RWPE1 (cell line): ENCODE measurements around the gene OR10H1.

Experiments used
- CTCF ChIA-PET: fragments of 350-600 bp; sonication (Branson Sonifier 250); formaldehyde crosslinking; extraction: SDS; loops from one replicate; lab custom pipeline; 2021; lab: Yijun Ruan, JAX
- POLR2A ChIA-PET: fragments of 400-600 bp; formaldehyde crosslinking; extraction: SDS; loops from one replicate; lab custom pipeline; 2020; ENCODE audit warnings: antibody characterized with exemption; ENCODE audit not compliant: low non-redundant PET; lab: Yijun Ruan, JAX
- DNase-seq: peaks from one replicate; pipeline ENCODE4 v3.0.0; 2012; ENCODE audit warnings: low spot score
- H3K27ac ChIP-seq: fragments of 450-650 bp; 2 replicates; pipeline ENCODE4 v1.5.1; 2017
- CTCF ChIP-seq: fragments of 450-650 bp; conservative IDR thresholded peaks from 2 replicates; pipeline ENCODE4 v1.5.1; 2017; ENCODE audit warnings: low read depth, mild to moderate bottlenecking

The OR10H1 gene

GRCh38 chr19:15815306-15815705 is at the start of gene OR10H1:
Gene OR10H1, minus strand, starts transcription at chr19:15815664. Its CDS starts 7,627 bp downstream, at chr19:15808037.
- peak; percentile 36 for DNase-seq
- CTCF ChIA-PET, result no interaction called here
- TF ChIP-seq CTCF, result no peak
- no peak within 1 kb of the TSS for H3K27ac ChIP-seq
- POLR2A ChIA-PET, result no interaction called here

- CTCF ChIA-PET, result no interaction called here
- TF ChIP-seq CTCF, result no peak
- no peak overlapping the region for H3K27ac ChIP-seq
- DNase-seq, result no peak
- POLR2A ChIA-PET, result interaction anchor here (0.6 kb wide), 1 partner anchor 146 kb away, joined by 15 read pairs; no protein-coding TSS in a partner anchor
These were observed 49.4 kb upstream of the OR10H1 start for GRCh38 chr19:15864824-15865223.

GRCh38 chr19:15863272-15863671 is 47.8 kb upstream of the OR10H1 start:
- peak; percentile 55 for DNase-seq
- no peak overlapping the region for H3K27ac ChIP-seq
- TF ChIP-seq CTCF, result no peak
- POLR2A ChIA-PET, result no interaction called here
- CTCF ChIA-PET, result interaction anchor here (0.6 kb wide), 2 partner anchors 77 to 1217 kb away, joined by 3 to 5 read pairs; no protein-coding TSS in a partner anchor

GRCh38 chr19:15862444-15862843 is 47.0 kb upstream of the OR10H1 start:
- no peak for TF ChIP-seq CTCF
- DNase-seq, result no peak
- ChIA-PET POLR2A (no interaction called here), CTCF (no interaction called here)
- H3K27ac ChIP-seq, result no peak overlapping the region

GRCh38 chr19:15860522-15860921 is 45.1 kb upstream of the OR10H1 start:
- no peak for TF ChIP-seq CTCF
- DNase-seq, result no peak
- CTCF ChIA-PET, result no interaction called here
- POLR2A ChIA-PET, result no interaction called here
- no peak overlapping the region for H3K27ac ChIP-seq

GRCh38 chr19:15859187-15859586 is 43.7 kb upstream of the OR10H1 start:
- H3K27ac ChIP-seq, result no peak overlapping the region
- ChIA-PET CTCF (no interaction called here), POLR2A (interaction anchor here (0.7 kb wide), 1 partner anchor 266 kb away, joined by 5 read pairs; no protein-coding TSS in a partner anchor)
- no peak for DNase-seq
- TF ChIP-seq CTCF, result no peak

GRCh38 chr19:15850385-15850784 is 34.9 kb upstream of the OR10H1 start:
- no peak for TF ChIP-seq CTCF
- CTCF ChIA-PET, result no interaction called here
- POLR2A ChIA-PET, result no interaction called here

More at GRCh38 chr19:15850385-15850784, 34.9 kb upstream of the OR10H1 start:
- H3K27ac ChIP-seq, result no peak overlapping the region
- DNase-seq, result no peak
